ENCODE results near the gene ATOSA. TPM values are rescaled to one million over a fixed set of nuclear protein-coding genes. Genes with fewer than 3 reads are reported as not detected.

Gene ATOSA, protein sequence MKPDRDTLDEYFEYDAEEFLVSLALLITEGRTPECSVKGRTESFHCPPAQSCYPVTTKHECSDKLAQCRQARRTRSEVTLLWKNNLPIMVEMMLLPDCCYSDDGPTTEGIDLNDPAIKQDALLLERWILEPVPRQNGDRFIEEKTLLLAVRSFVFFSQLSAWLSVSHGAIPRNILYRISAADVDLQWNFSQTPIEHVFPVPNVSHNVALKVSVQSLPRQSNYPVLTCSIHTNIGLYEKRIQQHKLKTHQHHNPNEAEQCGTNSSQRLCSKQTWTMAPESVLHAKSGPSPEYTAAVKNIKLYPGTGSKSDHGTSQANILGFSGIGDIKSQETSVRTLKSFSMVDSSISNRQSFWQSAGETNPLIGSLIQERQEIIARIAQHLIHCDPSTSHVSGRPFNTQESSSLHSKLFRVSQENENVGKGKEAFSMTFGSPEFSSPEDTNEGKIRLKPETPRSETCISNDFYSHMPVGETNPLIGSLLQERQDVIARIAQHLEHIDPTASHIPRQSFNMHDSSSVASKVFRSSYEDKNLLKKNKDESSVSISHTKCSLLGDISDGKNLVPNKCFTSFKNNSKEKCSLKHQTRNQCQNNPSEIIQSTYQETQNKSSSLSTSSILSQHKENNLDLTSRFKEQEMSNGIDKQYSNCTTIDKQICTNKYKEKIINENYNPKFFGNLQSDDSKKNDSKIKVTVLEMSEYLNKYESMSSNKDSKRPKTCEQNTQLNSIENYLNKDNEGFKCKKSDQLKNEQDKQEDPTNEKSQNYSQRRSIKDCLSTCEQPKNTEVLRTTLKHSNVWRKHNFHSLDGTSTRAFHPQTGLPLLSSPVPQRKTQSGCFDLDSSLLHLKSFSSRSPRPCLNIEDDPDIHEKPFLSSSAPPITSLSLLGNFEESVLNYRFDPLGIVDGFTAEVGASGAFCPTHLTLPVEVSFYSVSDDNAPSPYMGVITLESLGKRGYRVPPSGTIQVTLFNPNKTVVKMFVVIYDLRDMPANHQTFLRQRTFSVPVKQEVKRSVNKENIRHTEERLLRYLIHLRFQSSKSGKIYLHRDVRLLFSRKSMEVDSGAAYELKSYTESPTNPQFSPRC
- polyA plus RNA-seq (ENCODE audit: insufficient read length in 4 of 4) = 10 to 100 TPM; 31.2 to 64.8 (median 45.0) TPM

DNA sequence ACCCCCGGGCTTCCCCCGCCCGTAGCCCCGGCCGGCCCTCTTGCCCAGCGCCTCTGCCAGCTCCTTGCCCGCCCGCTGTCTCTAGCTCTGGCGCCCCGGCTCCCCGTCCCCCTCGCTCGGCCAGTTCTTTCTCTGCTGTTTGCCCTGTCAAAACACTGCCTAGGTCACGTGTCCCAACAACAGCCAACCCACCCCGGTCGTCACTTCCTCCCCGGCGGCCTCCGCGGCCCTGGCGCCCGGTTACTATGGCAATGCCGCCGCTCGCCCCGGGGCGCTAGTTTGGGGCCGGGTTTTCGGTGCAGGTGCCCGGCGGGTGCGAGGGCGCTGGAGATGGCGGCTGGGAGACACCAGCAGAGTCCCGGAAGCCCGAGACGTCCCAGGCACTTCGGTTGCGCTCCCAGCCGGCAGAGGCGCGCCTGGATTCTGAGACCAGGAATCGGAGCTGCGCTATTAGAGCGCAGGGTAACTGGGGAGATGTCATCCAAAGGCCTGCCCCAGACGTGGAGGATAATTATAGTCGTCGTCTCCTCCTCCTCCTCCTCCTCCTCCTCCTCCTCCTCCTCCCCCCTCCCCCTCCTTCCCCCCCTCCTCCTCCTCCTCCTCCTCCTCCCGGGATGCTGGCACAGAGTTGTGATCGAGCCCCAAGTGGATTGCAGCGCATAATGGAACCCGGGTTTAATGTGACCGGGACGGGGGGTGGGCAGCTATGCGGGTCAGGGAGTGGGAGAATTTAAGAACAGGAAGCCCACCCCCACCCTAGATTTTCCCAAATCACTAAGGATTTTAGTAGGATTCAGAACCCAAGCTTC lies at the start of gene ATOSA:
Gene ATOSA, minus strand, starts transcription at position 157 of the 809 bp plus-strand sequence. CDS start 1,367 bp downstream, outside the sequence.
- peak; percentile 58 to 87 (median 80) for DNase-seq (ENCODE audit: low read depth in 4 of 4, low spot score in 2 of 4)

DNA sequence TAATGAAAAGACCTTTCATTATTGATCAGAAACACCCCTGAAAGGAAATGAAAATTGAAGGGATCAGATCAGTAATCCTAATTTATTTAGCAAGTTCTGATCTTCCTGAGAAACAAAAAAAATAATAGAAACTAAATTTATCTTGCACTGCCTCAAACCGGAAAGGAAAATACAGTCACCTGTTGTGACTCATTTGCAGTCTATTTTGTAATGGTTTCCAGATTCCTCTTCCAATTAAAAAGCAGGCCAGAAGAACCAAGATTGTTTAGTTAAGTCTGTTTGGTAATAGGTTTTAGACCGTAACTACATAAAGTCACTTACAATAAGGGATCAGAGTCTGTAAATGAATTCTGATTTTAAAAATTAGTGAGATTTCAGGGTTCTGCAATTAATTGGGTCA lies 49.7 kb upstream of the ATOSA start:
- no peak for DNase-seq (ENCODE audit: low read depth in 4 of 4, low spot score in 2 of 4)

DNA sequence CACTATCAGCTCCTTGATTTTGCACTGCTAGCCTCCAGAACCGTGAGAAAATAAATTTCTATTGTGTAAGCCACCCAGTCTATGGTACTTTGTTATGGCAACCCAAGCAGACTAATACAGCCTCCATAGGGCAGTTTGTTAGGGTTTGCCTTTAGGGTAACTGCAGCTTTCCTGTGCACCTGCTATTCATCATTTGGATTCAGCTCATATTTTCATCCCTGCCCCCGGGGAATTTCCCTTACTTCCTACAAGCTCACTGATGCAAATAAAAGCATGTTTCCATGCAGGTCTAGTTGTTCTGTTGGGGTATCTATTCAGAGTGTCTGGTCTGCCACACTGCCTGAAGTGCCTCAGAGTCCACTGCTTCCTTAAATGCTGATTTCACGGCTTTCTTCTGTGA lies 48.6 kb upstream of the ATOSA start:
- DNase-seq (ENCODE audit: low read depth in 4 of 4, low spot score in 2 of 4) = no peak

DNA sequence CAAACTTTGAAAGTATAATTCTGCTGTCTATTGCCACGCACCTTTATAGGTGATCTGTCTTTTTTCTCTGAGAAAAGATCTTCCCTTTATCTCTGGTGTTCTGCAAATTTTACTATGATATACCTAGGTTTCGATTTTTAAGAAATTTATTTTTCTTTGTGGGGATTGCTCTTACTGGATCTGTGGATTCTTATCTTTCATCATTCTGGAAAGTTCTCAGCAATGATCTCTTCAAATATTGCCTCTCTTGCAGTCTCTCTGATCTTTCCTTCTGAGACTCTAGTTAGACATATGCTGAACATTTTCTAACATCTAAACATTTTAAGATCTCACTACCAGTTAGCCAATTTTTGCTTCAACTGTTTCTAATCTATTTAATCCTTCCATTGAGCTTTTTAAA lies 47.0 kb upstream of the ATOSA start:
- DNase-seq (ENCODE audit: low read depth in 4 of 4, low spot score in 2 of 4) = no peak

DNA sequence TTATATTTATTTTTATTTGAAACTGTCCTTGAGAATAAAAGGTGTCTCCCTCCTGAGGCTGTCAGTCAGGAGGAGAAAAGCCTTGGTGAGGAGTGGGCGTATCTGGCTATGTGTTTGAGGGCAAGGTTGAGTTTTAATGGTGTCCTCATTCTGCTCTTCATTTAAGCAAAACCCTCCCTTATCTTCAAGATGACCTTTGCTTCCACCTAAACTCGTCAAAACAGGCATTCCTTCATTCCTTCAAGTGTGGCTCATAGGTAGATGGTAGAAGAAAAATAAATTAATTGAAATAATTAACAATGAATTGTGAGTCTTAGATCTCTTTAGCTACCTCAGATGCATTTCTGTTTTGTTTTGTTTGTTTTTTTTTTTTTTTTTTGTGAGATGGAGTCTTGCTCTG lies 39.4 kb upstream of the ATOSA start:
- DNase-seq (ENCODE audit: low read depth in 4 of 4, low spot score in 2 of 4) = no peak

DNA sequence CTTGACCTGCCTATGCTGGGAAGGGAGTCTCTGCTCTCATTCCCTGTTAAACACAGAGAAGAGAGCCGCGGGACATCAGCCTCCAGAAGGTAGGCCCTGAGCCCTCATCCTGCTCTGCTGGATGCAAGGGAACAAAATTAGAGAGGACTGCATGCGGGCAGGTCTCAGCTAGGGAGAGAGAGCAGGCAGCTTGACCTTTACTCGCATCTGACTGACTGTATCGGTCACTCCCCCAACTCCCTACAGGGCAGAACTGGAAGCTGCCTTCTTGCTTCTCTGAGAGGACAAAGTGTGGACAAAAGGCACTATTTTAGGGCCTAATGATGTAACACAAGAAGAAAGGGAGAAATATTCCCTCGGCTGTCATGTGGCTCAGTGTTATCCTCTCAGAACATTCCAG lies 38.7 kb upstream of the ATOSA start:
- no peak for DNase-seq (ENCODE audit: low read depth in 4 of 4, low spot score in 2 of 4)

DNA sequence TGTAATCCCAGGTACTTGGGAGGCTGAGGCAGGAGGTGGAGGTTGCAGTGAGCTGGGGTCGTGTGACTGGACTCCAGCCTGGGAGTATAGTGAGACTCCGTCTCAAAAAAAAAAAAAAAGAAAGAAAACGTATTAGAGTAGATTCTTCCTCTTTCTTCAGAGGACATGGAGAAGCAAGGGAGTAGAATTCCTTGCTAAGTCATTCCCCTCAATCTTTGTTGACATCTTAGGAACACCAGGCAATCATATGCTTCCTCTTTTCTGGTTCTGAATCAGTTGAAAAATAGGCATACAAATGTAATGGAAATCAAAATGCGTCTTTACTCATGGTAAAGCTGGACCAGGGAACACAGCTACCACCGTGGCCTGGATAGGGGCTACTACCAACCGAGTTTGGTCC lies 38.3 kb upstream of the ATOSA start:
- no peak for DNase-seq (ENCODE audit: low read depth in 4 of 4, low spot score in 2 of 4)

DNA sequence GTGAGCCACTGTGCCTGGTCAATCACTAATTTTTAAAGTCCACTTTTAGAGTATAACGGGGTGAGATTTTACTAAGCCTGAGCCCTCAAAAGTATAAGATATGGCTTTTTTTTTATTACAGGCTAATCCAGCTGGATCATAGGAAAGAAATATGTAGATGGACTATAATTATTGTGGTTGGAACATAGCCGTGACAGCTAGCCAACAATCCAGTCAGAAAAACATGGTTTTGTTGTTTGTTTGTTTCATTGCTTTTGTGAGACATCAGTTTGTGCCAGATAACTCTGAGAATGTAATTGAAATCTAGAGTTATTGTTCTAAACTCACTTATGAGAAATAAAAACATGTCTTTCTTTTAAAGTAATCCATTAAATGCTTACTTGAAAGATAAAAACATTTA lies 37.3 kb upstream of the ATOSA start:
- DNase-seq (ENCODE audit: low read depth in 4 of 4, low spot score in 2 of 4) = no peak

GRCh38 chr15:52715411-52715810 lies 36.2 kb upstream of the ATOSA start:
- no peak for DNase-seq (ENCODE audit: low read depth in 4 of 4, low spot score in 2 of 4)

DNA sequence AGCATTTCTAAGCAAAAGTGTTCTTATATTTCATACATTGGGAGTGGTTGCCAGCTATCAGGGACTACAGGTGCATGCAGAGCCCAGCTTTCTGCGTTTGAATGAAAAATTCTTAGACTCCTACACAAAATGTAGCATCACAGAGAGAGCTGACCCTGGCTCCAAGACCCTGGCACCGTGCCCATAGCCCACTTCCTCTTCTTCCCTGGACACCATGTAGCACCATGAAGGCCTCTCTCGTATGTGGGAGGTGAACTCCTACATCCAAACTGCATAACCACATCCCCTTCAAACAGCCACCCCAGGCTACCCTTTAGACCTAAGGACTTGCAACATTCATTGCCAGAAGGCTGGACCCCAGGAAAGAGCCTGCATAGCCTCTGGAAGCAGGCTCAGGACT lies 35.8 kb upstream of the ATOSA start:
- no peak for DNase-seq (ENCODE audit: low read depth in 4 of 4, low spot score in 2 of 4)

- no peak for DNase-seq (ENCODE audit: low read depth in 4 of 4, low spot score in 2 of 4)
Measured at GRCh38 chr15:52710708-52711389, 31.7 kb upstream of the ATOSA start.

DNA sequence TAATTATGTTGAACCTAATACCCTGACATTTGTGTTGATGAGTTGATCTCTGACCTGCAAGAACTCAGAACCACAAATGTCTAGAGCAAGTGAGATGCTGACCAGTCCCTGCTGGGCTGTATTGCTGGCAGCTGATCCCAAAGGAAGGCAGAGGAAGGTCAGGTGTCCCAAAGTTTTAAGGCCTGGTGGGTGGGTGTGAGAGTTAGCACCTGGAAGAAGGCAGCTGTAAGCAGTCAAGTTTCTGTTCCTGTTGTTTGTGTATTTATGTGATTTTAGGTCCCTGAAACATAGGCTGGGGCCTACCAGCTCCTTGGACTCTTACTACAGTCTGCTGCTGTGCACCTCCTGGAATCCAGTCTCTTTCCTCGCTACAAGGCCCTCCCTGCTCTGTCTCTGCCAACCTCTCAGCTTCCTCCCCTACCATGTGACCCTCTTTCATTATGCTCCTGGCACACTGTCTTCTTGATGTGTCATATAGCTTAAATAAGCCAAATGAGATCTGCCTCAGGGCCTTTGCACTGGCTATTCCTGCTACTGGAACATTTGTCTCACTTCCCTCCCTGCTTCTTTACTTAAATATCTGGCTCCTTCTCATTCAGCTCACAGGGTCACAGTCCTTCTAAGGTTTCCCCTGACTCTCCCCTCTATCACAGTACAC lies 31.0 kb upstream of the ATOSA start:
- DNase-seq (ENCODE audit: low read depth in 4 of 4, low spot score in 2 of 4) = no peak

DNA sequence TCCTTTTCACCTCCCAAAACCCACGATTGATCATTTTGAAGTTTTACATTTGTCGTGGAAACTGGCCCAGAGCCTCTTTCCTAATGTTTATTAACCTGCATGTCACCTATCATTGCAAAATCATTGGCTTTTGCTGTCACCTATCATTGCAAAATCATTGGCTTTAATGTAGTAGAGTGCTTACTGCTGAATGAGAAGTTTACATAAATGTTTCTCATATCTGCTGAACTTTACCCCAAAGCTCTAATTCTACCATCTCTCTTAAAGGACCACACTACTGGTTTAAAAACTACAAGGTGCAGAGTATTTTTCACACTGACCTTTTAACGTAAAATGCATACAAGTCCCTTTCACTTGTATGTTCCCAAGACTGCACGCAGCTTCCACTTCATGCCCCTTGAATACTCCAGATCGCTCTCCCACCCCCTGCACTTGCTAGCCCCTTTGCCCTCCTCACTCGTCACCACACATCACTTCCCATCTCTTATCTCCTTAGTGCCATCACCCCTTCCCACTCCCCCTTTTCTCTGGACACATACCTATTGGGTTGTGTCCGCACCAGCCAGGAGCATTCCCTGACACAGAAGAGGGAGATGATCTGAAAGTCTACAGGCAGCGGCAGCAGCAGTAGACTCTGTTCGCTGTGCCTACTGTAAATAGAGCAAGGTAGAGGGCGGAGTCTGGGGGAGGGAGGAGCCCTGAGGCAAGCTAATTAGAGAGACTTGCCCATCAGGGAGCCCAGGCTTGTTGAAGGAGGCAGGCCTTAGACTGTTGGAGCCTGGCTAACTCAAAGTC lies 30.2 kb upstream of the ATOSA start:
- DNase-seq (ENCODE audit: low read depth in 4 of 4, low spot score in 2 of 4) = no peak

DNA sequence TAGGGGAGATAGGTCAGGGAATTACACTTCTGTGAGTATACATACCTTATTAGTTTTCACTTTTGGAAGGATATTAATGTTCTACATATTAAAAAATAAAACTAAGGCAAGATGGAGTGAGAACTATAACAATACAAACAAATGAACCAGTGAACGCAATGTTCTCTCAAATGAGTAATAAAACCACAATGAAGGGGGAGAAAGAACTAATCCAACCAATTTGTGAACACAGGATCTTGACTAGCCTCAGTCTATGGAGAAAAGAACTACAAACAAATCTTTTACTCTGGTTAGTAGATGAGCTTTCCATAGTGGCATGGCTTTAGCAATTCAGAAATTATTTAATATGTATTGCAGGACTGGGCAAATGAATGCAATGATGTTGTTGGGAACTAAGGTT lies 26.9 kb upstream of the ATOSA start:
- DNase-seq (ENCODE audit: low read depth in 4 of 4, low spot score in 2 of 4) = no peak

GRCh38 chr15:52702390-52702789 lies 23.2 kb upstream of the ATOSA start:
- no peak for DNase-seq (ENCODE audit: low read depth in 4 of 4, low spot score in 2 of 4)

DNA sequence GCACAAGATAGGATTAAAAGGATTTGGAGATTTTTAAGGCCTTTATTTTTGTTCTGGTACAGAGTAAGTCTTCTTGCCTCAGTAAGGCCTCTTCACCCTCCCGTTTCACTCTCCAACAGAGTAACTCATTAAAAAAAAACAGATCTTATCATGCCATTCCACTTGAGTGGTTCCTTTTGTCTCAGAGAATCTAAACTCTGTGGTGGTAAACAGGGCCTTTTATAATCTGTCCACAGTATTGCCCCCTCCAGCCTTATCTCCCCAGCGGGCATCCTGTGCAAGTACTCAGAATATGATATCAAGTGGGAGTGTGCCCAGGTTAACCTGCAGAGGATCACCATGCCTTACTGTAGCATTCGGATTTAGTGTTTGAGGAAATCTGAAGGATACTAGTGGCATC lies 20.3 kb upstream of the ATOSA start:
- DNase-seq (ENCODE audit: low read depth in 4 of 4, low spot score in 2 of 4) = no peak

GRCh38 chr15:52698514-52698913 lies 19.3 kb upstream of the ATOSA start:
- DNase-seq (ENCODE audit: low read depth in 4 of 4, low spot score in 2 of 4) = no peak

GRCh38 chr15:52697051-52697450 lies 17.9 kb upstream of the ATOSA start:
- DNase-seq (ENCODE audit: low read depth in 4 of 4, low spot score in 2 of 4) = no peak

DNA sequence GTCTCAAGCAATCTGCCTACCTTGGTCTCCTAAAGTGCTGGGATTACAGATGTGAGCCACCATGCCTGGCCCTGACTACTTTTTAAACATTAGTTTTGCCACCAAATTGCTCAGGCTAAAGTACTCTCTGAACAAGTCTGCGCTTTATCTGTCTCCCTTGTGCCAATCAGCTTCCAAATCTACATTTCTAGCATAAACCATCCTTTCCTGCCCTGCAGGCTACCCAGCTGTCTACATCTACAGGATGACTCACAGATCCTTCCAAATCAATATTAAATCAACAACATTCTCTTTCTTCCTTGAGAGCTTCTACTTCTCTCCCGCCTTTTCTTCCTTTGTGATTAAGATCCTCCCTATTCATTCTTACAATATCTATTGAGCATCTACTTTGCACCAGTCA lies 16.0 kb upstream of the ATOSA start:
- no peak for DNase-seq (ENCODE audit: low read depth in 4 of 4, low spot score in 2 of 4)

Data from left renal cortex interstitium (tissue), 4 donors.